HepG2 (cell line): ENCODE results near the gene NFKB2. TPM values are rescaled to one million over a fixed set of nuclear protein-coding genes. Genes with fewer than 3 reads are reported as not detected.

Source experiments
- ATAC-seq: fragments of 200-7000 bp; cut with Tn5 transposase; 3 replicates; pipeline ENCODE4 v1.9.1; 2020; ENCODE audit warnings: mild to moderate bottlenecking, moderate library complexity
- BruUV-seq: library from RNA; stranded (reverse); fragments of 400-500 nt; replicated peaks from 2 replicates; lab custom pipeline; 2021; lab: Mats Ljungman, UMichigan
- CTCF ChIA-PET: fragments of 300-600 bp; formaldehyde crosslinking; extraction: SDS; loops from one replicate; lab custom pipeline; 2021; ENCODE audit warnings: low total read pairs, inconsistent platforms, low intra/inter-chr PET ratio; lab: Yijun Ruan, JAX
- POLR2A ChIA-PET: fragments of 350-600 bp; sonication (Branson Sonifier 250); formaldehyde crosslinking; loops from one replicate; lab custom pipeline; 2020; ENCODE audit warnings: antibody characterized with exemption, inconsistent platforms; lab: Yijun Ruan, JAX
- DNase-seq: peaks from one replicate; pipeline ENCODE4 v3.0.0-alpha.2; 2015; ENCODE audit warnings: low spot score
- FAIRE-seq: peaks from 3 replicates; lab custom pipeline; 2011; peaks lifted over from hg19 to GRCh38; lab: Jason Lieb, UNC
- H2AFZ ChIP-seq: one replicate; pipeline ENCODE4 v1.6.1; 2011; ENCODE audit warnings: low read length, inconsistent platforms
- H3K27ac ChIP-seq: fragments of 300-600 bp; 3 replicates; pipeline ENCODE4 v1.8.0; 2011; ENCODE audit warnings: mixed run types, mild to moderate bottlenecking, mixed read lengths, low read length, inconsistent platforms; ENCODE audit not compliant: insufficient read depth; ENCODE audit errors: extremely low read length
- H3K27me3 ChIP-seq, 2 experiments: fragments of 200-600 bp in 1 of 2; 2 replicates in 1 of 2; 3 replicates in 1 of 2; pipeline versions ENCODE4 v1.6.0 to v1.8.0; 2011; ENCODE audit warnings: low read length in 2 of 2, mild to moderate bottlenecking in 2 of 2, moderate library complexity in 2 of 2, inconsistent platforms in 1 of 2; ENCODE audit not compliant: insufficient read depth in 2 of 2, control insufficient read depth in 1 of 2
- H3K36me3 ChIP-seq, 2 experiments: fragments of 200-600 bp in 1 of 2; replicated peaks in 1 of 2; 2 replicates in 1 of 2; 3 replicates in 1 of 2; pipeline versions ENCODE4 v1.5.1 to v1.8.0; 2011; ENCODE audit warnings: low read length in 2 of 2, inconsistent platforms in 1 of 2; ENCODE audit not compliant: insufficient read depth in 2 of 2, control insufficient read depth in 1 of 2
- H3K4me1 ChIP-seq: 2 replicates; pipeline ENCODE4 v1.5.1; 2012; ENCODE audit warnings: low read length, inconsistent platforms; ENCODE audit not compliant: insufficient read depth
- H3K4me2 ChIP-seq: 2 replicates; pipeline ENCODE4 v1.6.0; 2011; ENCODE audit warnings: low read depth, low read length, inconsistent platforms
- H3K4me3 ChIP-seq, 3 experiments: fragments of 200-600 bp in 1 of 3; sonication (generic), shearing (Covaris generic) in 1 of 3; replicated peaks in 1 of 3; 2 replicates each; pipeline ENCODE4 v1.5.1; 2011 to 2016; ENCODE audit warnings: low read length in 3 of 3, inconsistent platforms in 2 of 3, low read depth in 2 of 3, mild to moderate bottlenecking in 2 of 3, control low read depth in 1 of 3, mixed read lengths in 1 of 3; ENCODE audit not compliant: insufficient read depth in 1 of 3
- H3K79me2 ChIP-seq: one replicate; pipeline ENCODE4 v1.6.1; 2011; ENCODE audit warnings: low read length, inconsistent platforms; ENCODE audit not compliant: insufficient read depth
- H3K9ac ChIP-seq: 2 replicates; pipeline ENCODE4 v1.6.0; 2011; ENCODE audit warnings: mild to moderate bottlenecking, low read depth, low read length, inconsistent platforms; ENCODE audit not compliant: insufficient read depth
- H3K9me3 ChIP-seq: 2 replicates; pipeline ENCODE4 v1.5.1; 2012; ENCODE audit warnings: mild to moderate bottlenecking, low read length
- H4K20me1 ChIP-seq: 2 replicates; pipeline ENCODE4 v1.6.0; 2011; ENCODE audit warnings: inconsistent platforms, mild to moderate bottlenecking, low read length, moderate library complexity; ENCODE audit not compliant: insufficient read depth
- AGO2 ChIP-seq: fragments of 200-400 bp; formaldehyde crosslinking; optimal IDR thresholded peaks from 2 replicates; pipeline ENCODE3; 2017; ENCODE audit warnings: mild to moderate bottlenecking, low read depth, low read length, moderate library complexity
- ARNTL ChIP-seq: sonication (generic); formaldehyde crosslinking; IDR thresholded peaks from 2 replicates; pipeline ENCODE4 v1.4.0; 2020; ENCODE audit warnings: mild to moderate bottlenecking, missing genetic modification reagents
- ZNF501 ChIP-seq: sonication (generic); formaldehyde crosslinking; IDR thresholded peaks from 2 replicates; pipeline ENCODE4 v1.5.1; 2020; ENCODE audit warnings: mild to moderate bottlenecking, moderate library complexity, missing genetic modification reagents
- WGBS: methylation state at CpG from one replicate; pipeline ENCODE4 v1.1.6; 2017; ENCODE audit warnings: low lambda C conversion rate; 5-methylcytosine and 5-hydroxymethylcytosine counted together
- in situ Hi-C: cut with HindIII; loops from 2 replicates; pipeline ENCODE4 v1.10.0; 2017; ENCODE audit warnings: low pct_unique_long_range_greater_than_20kb; ENCODE audit not compliant: extremely low pct_ligation_motif_present
- intact Hi-C: fragments of 100-400 bp; cut with micrococcal nuclease; formaldehyde crosslinking; loops from one replicate; pipeline ENCODE4 v1.10.0; 2022; ENCODE audit not compliant: unreplicated experiment
- polyA plus RNA-seq, 8 experiments: library from polyadenylated mRNA; depleted of rRNA in 3 of 8; stranded (reverse) in 7 of 8; unstranded in 1 of 8; fragments of >200 nt; fragmentation: Illumina TruSeq in 4 of 8; extraction: Trizol in 4 of 8; gene quantifications; 2 replicates each; pipeline versions ENCODE4 v1.2.1 to v1.2.3, GENCODE V29; 2011 to 2016; ENCODE audit warnings: low read depth in 4 of 8, missing spikeins in 1 of 8, mixed read lengths in 1 of 8; ENCODE audit not compliant: insufficient read depth in 1 of 8
- total RNA-seq, 5 experiments: library from RNA; depleted of rRNA; stranded (reverse); fragments of >200 nt; fragmentation: Illumina TruSeq; extraction: Trizol; gene quantifications; 2 replicates each; pipeline ENCODE4 v1.2.3, GENCODE V29; 2016; ENCODE audit warnings: low read depth in 1 of 5
- TF ChIP-seq, protein P1 (sequence below): sonication (generic); formaldehyde crosslinking; IDR thresholded peaks from 2 replicates; pipeline ENCODE4 v1.5.1; 2020; ENCODE audit warnings: mild to moderate bottlenecking, missing genetic modification reagents, borderline replicate concordance

The NFKB2 gene
- total and polyA plus RNA-seq, 2 of the 13 experiments (the other 11 are each of a cell fraction or from before 2014, with no cell fraction given), result 7.7 to 12.5 TPM

DNA sequence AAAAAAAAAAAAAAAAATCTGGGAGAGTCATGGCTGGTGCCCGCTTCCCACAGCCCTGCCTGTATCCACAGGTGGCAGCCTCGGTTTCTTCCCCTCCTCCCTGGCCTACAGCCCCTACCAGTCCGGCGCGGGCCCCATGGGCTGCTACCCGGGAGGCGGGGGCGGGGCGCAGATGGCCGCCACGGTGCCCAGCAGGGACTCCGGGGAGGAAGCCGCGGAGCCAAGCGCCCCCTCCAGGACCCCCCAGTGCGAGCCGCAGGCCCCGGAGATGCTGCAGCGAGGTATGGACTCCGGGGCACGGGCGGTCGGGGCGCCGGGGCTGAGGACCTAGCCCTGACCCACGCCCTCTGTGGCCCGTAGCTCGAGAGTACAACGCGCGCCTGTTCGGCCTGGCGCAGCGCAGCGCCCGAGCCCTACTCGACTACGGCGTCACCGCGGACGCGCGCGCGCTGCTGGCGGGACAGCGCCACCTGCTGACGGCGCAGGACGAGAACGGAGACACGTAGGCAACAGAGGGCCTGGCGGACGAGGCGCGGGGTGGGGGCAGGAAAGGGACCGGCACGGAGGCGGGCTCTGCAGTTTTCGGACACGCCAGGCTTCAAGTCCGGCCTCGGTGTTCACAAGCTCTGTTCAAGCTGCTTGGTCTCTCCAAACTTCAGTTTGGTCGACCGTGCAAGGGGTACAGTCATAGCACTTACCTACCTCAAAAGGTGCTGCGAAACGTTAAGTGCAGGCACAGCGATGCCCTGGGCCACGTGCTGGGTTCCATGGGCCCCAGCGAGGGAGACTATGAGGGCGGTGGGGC is 3.9 kb downstream of the NFKB2 start (continued):
- TF ChIP-seq, protein P1, sequence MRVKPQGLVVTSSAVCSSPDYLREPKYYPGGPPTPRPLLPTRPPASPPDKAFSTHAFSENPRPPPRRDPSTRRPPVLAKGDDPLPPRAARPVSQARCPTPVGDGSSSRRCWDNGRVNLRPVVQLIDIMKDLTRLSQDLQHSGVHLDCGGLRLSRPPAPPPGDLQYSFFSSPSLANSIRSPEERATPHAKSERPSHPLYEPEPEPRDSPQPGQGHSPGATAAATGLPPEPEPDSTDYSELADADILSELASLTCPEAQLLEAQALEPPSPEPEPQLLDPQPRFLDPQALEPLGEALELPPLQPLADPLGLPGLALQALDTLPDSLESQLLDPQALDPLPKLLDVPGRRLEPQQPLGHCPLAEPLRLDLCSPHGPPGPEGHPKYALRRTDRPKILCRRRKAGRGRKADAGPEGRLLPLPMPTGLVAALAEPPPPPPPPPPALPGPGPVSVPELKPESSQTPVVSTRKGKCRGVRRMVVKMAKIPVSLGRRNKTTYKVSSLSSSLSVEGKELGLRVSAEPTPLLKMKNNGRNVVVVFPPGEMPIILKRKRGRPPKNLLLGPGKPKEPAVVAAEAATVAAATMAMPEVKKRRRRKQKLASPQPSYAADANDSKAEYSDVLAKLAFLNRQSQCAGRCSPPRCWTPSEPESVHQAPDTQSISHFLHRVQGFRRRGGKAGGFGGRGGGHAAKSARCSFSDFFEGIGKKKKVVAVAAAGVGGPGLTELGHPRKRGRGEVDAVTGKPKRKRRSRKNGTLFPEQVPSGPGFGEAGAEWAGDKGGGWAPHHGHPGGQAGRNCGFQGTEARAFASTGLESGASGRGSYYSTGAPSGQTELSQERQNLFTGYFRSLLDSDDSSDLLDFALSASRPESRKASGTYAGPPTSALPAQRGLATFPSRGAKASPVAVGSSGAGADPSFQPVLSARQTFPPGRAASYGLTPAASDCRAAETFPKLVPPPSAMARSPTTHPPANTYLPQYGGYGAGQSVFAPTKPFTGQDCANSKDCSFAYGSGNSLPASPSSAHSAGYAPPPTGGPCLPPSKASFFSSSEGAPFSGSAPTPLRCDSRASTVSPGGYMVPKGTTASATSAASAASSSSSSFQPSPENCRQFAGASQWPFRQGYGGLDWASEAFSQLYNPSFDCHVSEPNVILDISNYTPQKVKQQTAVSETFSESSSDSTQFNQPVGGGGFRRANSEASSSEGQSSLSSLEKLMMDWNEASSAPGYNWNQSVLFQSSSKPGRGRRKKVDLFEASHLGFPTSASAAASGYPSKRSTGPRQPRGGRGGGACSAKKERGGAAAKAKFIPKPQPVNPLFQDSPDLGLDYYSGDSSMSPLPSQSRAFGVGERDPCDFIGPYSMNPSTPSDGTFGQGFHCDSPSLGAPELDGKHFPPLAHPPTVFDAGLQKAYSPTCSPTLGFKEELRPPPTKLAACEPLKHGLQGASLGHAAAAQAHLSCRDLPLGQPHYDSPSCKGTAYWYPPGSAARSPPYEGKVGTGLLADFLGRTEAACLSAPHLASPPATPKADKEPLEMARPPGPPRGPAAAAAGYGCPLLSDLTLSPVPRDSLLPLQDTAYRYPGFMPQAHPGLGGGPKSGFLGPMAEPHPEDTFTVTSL, result no peak
- TF ChIP-seq, all 625 proteins: peak for 296

DNA sequence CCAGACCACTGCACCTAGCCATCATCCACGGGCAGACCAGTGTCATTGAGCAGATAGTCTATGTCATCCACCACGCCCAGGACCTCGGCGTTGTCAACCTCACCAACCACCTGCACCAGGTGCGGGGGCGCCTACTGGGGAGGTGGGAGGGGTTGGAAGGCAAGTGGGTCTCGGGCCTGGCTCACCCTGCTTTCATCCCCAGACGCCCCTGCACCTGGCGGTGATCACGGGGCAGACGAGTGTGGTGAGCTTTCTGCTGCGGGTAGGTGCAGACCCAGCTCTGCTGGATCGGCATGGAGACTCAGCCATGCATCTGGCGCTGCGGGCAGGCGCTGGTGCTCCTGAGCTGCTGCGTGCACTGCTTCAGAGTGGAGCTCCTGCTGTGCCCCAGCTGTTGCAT is 4.6 kb downstream of the NFKB2 start:
- ChIA-PET POLR2A (interaction anchor here (0.6 to 2.6 kb wide), 5 partner anchors 15 to 62 kb away, joined by 3 to 10 read pairs (median 5); partner anchors contain the start of genes CUEDC2 and FBXL15), CTCF (interaction anchor here (1.3 kb wide), 1 partner anchor 170 kb away, joined by 12 read pairs; no protein-coding TSS in a partner anchor)
- H3K4me2 ChIP-seq, result peak overlapping the region; percentile 66

More for the DNA sequence above, 4.6 kb downstream of the NFKB2 start:
- WGBS, result no CpG with 5 or more reads among the region's 17 CpGs
- no TSS peak for BruUV-seq
- intact Hi-C loops, result no loop called here
- peak overlapping the region in 1 of 3 experiments; percentile 78; a peak in 1 of 6 replicates for H3K4me3 ChIP-seq
- H2AFZ ChIP-seq, result no peak overlapping the region
- no peaks in the 10 kb centered on the region; a peak in 1 of 5 replicates for H3K27me3 ChIP-seq
- H4K20me1 ChIP-seq, result no peaks in the 10 kb centered on the region
- TF ChIP-seq ZNF501 (CRISPR knock-in tag) (no peak; the same call in 1 of the 2 replicates), ARNTL (CRISPR knock-in tag) (0 out of 2 replicates have a peak, but pooled peaks have one; percentile 1), AGO2 (no peak)
- TF ChIP-seq, all 625 proteins: peak for 1
- no peak for ATAC-seq
- no peaks in the 10 kb centered on the region for H3K9me3 ChIP-seq
- peak overlapping the region; percentile 65; the same call in 1 of the 2 replicates for H3K9ac ChIP-seq
- H3K27ac ChIP-seq, result no peak overlapping the region
- peaks cover 3% of the 10 kb centered on the region for H3K79me2 ChIP-seq
- peaks cover 31% of the 10 kb centered on the region for H3K4me1 ChIP-seq
- H3K36me3 ChIP-seq, result peaks cover 0 to 4% of the 10 kb centered on the region in 2 experiments; a peak in 1 of 5 replicates
- in situ Hi-C loops, result loop anchor here (10.0 kb wide), 1 partner anchor 75 kb away; no protein-coding TSS in a partner anchor
- FAIRE-seq, result no peak
- no peak for DNase-seq
